HT1080 (cell line): ENCODE measurements around the gene SPC25. TPM values are rescaled to one million over a fixed set of nuclear protein-coding genes. Genes with fewer than 3 reads are reported as not detected.

Source experiments
- DNase-seq: peaks from one replicate; pipeline ENCODE4 v3.0.0-alpha.2; 2015; ENCODE audit warnings: low read depth
- total RNA-seq: library from RNA; depleted of rRNA; stranded (reverse); fragments of >200 nt; shearing (Covaris generic); gene quantifications from 2 replicates; pipeline ENCODE4 v1.2.3, GENCODE V29; 2014; rRNA removed

The SPC25 gene
- total RNA-seq, 1 experiment from 2014 or later, result 27.1 TPM

- no peak for DNase-seq
Observed at GRCh38 chr2:168848225-168848624, 42.0 kb downstream of the SPC25 start.

DNA sequence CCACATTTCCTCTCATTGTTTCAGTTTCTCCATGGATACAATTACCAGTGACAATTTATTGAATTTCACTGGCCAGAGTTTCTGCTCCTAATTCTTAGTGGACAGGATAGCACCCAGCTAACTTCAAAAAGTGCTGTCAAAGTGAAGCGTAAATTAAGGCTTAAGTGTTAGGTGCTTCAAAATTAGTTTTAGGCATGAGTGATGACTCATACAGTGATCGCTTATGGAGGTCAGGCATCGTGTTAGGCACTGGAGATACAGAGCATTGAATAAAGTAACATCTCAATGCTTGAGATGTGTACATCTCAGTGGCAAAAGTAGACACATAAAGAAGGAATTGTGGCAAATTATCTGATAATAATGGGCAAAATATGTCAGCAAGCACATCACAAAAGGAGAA, 47.0 kb downstream of the SPC25 start:
- no peak for DNase-seq

DNA sequence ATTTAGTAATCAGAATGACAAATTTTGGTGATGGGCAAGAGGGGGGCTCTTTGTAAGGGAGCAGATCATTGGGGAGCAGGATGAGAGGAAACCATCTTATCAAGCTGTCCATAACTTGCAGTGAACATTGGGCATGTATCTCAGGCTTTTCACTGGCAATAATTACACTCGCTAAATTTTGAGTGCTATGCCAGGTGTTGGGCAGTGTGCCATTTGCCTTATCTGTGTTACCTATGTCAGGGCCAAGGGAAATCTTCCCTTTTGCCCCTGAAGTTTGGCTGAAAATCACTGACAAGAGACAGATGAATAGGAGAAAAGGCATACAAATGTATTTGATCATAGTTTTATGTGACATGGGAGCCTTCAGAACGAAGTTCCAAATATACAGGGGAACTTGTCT, 48.8 kb downstream of the SPC25 start:
- no peak for DNase-seq

DNA sequence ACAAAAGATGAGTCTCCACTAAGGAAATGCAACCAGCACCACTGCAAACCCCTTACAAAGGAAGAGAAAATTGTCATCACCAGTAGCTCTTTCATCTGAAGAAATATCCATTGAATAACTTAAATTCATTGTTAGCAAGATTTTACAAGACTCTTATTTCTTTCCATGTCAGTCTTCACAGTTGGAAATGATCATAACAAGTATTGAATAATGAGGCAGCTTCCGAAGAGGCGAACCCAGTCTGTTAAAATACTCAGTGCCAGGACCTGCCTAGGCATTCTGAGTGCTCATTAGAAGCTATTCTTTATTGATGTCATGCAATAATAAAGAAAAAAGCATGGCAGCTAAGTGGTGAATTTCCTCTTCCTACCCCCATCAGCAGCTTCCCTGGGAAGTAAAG, 54.3 kb downstream of the SPC25 start:
- DNase-seq, result no peak

- no peak for DNase-seq
Observed at GRCh38 chr2:168831662-168832061, 58.6 kb downstream of the SPC25 start.

- no peak for DNase-seq
Observed at GRCh38 chr2:168830958-168831357, 59.3 kb downstream of the SPC25 start.

DNA sequence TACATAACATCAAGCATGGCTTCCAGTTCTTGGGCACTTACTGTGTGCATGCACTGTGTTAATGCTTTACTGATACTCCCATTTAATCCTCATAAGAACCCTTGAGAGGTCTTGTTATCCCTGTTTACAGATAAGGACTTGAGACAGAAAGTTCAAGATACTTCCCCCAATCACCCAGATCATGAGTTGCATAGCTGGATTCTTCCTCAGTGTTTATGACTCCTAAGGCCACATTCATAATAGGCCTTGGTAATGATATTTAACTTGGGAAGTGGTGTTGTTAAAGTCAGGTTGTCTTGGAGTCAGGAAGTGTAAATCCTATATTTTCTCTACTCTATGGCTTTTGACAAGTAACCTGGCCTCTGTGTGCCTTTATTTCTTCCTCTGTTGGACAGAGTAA, 65.1 kb downstream of the SPC25 start:
- DNase-seq, result no peak

DNA sequence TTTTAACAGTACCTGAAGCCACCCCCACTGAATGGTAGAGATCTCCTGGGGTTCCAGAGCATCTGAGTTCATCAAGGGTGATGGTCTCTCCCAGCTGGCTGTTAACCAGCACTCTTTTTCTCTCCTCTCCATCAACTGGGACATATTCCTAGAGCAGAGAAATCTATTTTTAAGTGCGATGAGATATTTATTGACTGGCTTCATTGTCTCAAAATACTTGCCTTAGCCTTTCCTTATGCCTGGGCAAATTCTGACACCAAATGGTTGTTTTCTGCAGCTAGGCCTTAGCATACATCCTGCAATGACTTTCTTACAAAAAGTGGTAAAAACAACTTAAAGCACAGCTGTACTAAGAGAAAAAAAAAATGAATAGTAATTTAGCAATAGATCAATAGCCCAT, 68.2 kb downstream of the SPC25 start:
- DNase-seq, result no peak

DNA sequence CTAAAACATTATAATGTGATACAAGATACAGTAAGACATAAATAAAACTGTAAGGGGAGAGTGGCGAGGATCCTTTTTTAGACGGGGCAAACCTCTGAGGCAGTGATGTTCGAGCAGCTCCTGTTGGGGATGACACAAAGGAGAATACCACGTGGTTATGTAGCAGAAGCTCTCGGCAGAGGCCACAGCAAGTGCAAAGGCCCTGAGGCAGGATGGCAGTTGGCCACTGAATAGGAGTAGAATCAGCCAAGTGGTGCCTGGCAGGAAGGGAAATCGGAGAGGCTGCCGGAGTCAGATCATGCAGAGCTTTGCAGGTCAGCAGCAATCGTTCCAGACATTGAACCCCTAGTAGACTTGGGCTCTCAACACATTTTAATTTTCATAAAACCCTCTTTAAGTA, 68.7 kb downstream of the SPC25 start:
- DNase-seq, result no peak

Other genes with a start within 250 kb of the SPC25 start
- gene NOSTRIN, start 87.8 kb downstream of the SPC25 start, total RNA-seq, result not detected in 2 replicates
- not detected in 2 replicates for gene G6PC2, start 10.9 kb upstream of the SPC25 start, total RNA-seq
- under 0.01 TPM in 1 of 2 replicates, not detected in the other for gene ABCB11, start 140.9 kb upstream of the SPC25 start, total RNA-seq
- 0.20 and 0.21 TPM in 2 replicates for gene DHRS9, start 179.1 kb upstream of the SPC25 start, total RNA-seq